Breast epithelium (tissue), 3 donors: ENCODE data around the gene MAD1L1.

Source experiments
- CTCF ChIP-seq, 3 donors: fragments of 450-650 bp; IDR thresholded peaks; one replicate each; pipeline ENCODE4 v1.5.1; 2016 to 2017; ENCODE audit warnings: antibody characterized with exemption in 3 of 3, mild to moderate bottlenecking in 3 of 3, moderate library complexity in 3 of 3
- POLR2A ChIP-seq: fragments of 450-650 bp; IDR thresholded peaks from one replicate; pipeline ENCODE4 v1.6.1; 2016; ENCODE audit warnings: antibody characterized with exemption, mild to moderate bottlenecking, moderate library complexity
- POLR2AphosphoS5 ChIP-seq, 3 donors: sonication (generic); formaldehyde crosslinking; IDR thresholded peaks; one replicate each; pipeline ENCODE4 v1.6.1; 2017; ENCODE audit warnings: antibody characterized with exemption in 3 of 3

- TF ChIP-seq CTCF (IDR thresholded peaks at IDR 0.05), result no peak
- TF ChIP-seq POLR2A, result no peak
- no peak for TF ChIP-seq POLR2AphosphoS5 (IDR thresholded peaks at IDR 0.05)
Observed at GRCh38 chr7:1973321-1974251, 259.2 kb downstream of the MAD1L1 start.
